ENCODE measurements around the gene TFG. TPM values are rescaled to one million over a fixed set of nuclear protein-coding genes. Genes with fewer than 3 reads are reported as not detected.

Gene TFG
- total RNA-seq, 1 donor from 2014 or later, result 148 TPM

GRCh38 chr3:100696161-100696560 is 13.1 kb upstream of the TFG start:
- Mint-ChIP-seq H3K9me3 (ENCODE audit: low read depth) (no peaks in the 10 kb centered on the region), H3K4me3 (ENCODE audit: unreplicated experiment) (no peak overlapping the region), H3K36me3 (ENCODE audit: low read depth) (no peaks in the 10 kb centered on the region), H3K4me1 (ENCODE audit: low read depth) (peaks cover 11% of the 10 kb centered on the region), H3K27ac (ENCODE audit: unreplicated experiment) (no peak overlapping the region), H3K27me3 (ENCODE audit: low read depth) (peaks cover 38% of the 10 kb centered on the region)
- TF ChIP-seq CTCF (IDR thresholded peaks at IDR 0.05), result no peak
- DNase-seq (ENCODE audit: low spot score), result no peak

GRCh38 chr3:100697172-100697571 is 12.1 kb upstream of the TFG start:
- H3K4me3 Mint-ChIP-seq (ENCODE audit: unreplicated experiment), result no peak overlapping the region
- no peak for TF ChIP-seq CTCF (IDR thresholded peaks at IDR 0.05)
- H3K4me1 Mint-ChIP-seq (ENCODE audit: low read depth), result peaks cover 11% of the 10 kb centered on the region
- no peaks in the 10 kb centered on the region for H3K36me3 Mint-ChIP-seq (ENCODE audit: low read depth)
- H3K27ac Mint-ChIP-seq (ENCODE audit: unreplicated experiment), result no peak overlapping the region
- DNase-seq (ENCODE audit: low spot score), result no peak
- H3K27me3 Mint-ChIP-seq (ENCODE audit: low read depth), result peaks cover 34% of the 10 kb centered on the region
- no peaks in the 10 kb centered on the region for H3K9me3 Mint-ChIP-seq (ENCODE audit: low read depth)

- H3K9me3 Mint-ChIP-seq (ENCODE audit: low read depth), result no peaks in the 10 kb centered on the region
- no peak for TF ChIP-seq CTCF (IDR thresholded peaks at IDR 0.05)
- H3K4me1 Mint-ChIP-seq (ENCODE audit: low read depth), result peaks cover 11% of the 10 kb centered on the region
- DNase-seq (ENCODE audit: low spot score), result no peak
- peaks cover 30% of the 10 kb centered on the region for H3K27me3 Mint-ChIP-seq (ENCODE audit: low read depth)
- H3K36me3 Mint-ChIP-seq (ENCODE audit: low read depth), result no peaks in the 10 kb centered on the region
- no peak overlapping the region for H3K27ac Mint-ChIP-seq (ENCODE audit: unreplicated experiment)
- no peak overlapping the region for H3K4me3 Mint-ChIP-seq (ENCODE audit: unreplicated experiment)
These were observed 11.5 kb upstream of the TFG start for GRCh38 chr3:100697723-100698285.

GRCh38 chr3:100698736-100699135 is 10.6 kb upstream of the TFG start:
- no peak for DNase-seq (ENCODE audit: low spot score)
- no peak for TF ChIP-seq CTCF (IDR thresholded peaks at IDR 0.05)
- H3K27me3 Mint-ChIP-seq (ENCODE audit: low read depth), result peaks cover 28% of the 10 kb centered on the region
- H3K9me3 Mint-ChIP-seq (ENCODE audit: low read depth), result no peaks in the 10 kb centered on the region
- peaks cover 11% of the 10 kb centered on the region for H3K4me1 Mint-ChIP-seq (ENCODE audit: low read depth)
- no peak overlapping the region for H3K4me3 Mint-ChIP-seq (ENCODE audit: unreplicated experiment)
- H3K27ac Mint-ChIP-seq (ENCODE audit: unreplicated experiment), result no peak overlapping the region
- no peaks in the 10 kb centered on the region for H3K36me3 Mint-ChIP-seq (ENCODE audit: low read depth)

- peaks cover 26% of the 10 kb centered on the region for H3K27me3 Mint-ChIP-seq (ENCODE audit: low read depth)
- no peak for TF ChIP-seq CTCF (IDR thresholded peaks at IDR 0.05)
- no peak overlapping the region for H3K27ac Mint-ChIP-seq (ENCODE audit: unreplicated experiment)
- no peak for DNase-seq (ENCODE audit: low spot score)
- H3K9me3 Mint-ChIP-seq (ENCODE audit: low read depth), result no peaks in the 10 kb centered on the region
- H3K4me3 Mint-ChIP-seq (ENCODE audit: unreplicated experiment), result no peak overlapping the region
- H3K4me1 Mint-ChIP-seq (ENCODE audit: low read depth), result peaks cover 10% of the 10 kb centered on the region
- H3K36me3 Mint-ChIP-seq (ENCODE audit: low read depth), result no peaks in the 10 kb centered on the region
These were observed 8.6 kb upstream of the TFG start for GRCh38 chr3:100700708-100701107.

Measured in chondrocyte (in vitro differentiated cells).